ENCODE measurements around the gene ITGBL1.

DNA sequence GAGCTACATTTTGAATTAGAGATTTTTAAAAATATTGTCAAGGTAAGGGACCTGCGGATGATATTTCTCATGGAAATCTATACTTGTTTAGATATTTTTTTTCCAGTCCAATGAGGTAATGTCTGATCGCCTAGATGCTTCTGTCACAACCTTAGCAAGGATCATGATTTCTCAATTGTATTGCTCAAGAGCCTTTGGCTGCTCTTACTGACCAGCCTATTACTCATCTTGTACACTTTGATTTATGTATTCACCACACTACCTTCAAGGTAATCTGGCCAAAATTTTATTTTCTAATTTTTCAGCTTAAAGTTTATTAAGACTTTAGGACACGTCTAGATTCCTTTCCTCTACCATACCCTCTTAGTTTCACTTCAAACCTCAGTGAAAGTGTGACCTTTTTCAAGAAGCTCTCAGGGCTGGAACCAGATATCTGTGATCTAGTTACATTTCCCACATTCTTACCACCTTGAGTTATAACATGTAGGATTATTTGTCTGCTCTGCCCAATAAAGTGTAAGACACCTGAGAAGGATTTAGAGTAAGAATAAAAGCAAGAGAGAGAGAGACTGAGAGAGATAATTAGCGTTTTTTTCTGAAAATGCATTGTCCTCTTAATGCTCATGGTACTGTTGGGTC is 197.1 kb downstream of the ITGBL1 start:
- TF ChIP-seq, protein P1, sequence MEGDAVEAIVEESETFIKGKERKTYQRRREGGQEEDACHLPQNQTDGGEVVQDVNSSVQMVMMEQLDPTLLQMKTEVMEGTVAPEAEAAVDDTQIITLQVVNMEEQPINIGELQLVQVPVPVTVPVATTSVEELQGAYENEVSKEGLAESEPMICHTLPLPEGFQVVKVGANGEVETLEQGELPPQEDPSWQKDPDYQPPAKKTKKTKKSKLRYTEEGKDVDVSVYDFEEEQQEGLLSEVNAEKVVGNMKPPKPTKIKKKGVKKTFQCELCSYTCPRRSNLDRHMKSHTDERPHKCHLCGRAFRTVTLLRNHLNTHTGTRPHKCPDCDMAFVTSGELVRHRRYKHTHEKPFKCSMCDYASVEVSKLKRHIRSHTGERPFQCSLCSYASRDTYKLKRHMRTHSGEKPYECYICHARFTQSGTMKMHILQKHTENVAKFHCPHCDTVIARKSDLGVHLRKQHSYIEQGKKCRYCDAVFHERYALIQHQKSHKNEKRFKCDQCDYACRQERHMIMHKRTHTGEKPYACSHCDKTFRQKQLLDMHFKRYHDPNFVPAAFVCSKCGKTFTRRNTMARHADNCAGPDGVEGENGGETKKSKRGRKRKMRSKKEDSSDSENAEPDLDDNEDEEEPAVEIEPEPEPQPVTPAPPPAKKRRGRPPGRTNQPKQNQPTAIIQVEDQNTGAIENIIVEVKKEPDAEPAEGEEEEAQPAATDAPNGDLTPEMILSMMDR (IDR thresholded peaks at IDR 0.05; ENCODE audit: insufficient read depth, low read length, poor library complexity, severe bottlenecking): no peak
- no peak for TF ChIP-seq EZH2phosphoT487 (conservative IDR thresholded peaks at IDR 0.05; ENCODE audit: low read length)
